K562 (cell line): ENCODE measurements around the gene CLEC2L. TPM values are rescaled to one million over a fixed set of nuclear protein-coding genes. Genes with fewer than 3 reads are reported as not detected.

ENCODE experiments used
- ATAC-seq: fragments of 200-7000 bp; cut with Tn5 transposase; 3 replicates; pipeline ENCODE4 v1.9.1; 2020; ENCODE audit warnings: moderate library complexity
- BruUV-seq: library from RNA; stranded (reverse); fragments of 400-500 nt; replicated peaks from 2 replicates; lab custom pipeline; 2021; lab: Mats Ljungman, UMichigan
- CTCF ChIA-PET: fragments of 300-600 bp; formaldehyde crosslinking; extraction: SDS; loops from one replicate; lab custom pipeline; 2021; ENCODE audit warnings: low intra/inter-chr PET ratio; lab: Yijun Ruan, JAX
- POLR2A ChIA-PET: fragments of 300-600, 350-650 bp; sonication (Branson Sonifier 250); formaldehyde crosslinking; extraction: SDS; loops from one replicate; lab custom pipeline; 2021; ENCODE audit warnings: antibody characterized with exemption, inconsistent platforms; lab: Yijun Ruan, JAX
- DNase-seq, 4 experiments: peaks; one replicate each; pipeline versions ENCODE4 v3.0.0 to v3.0.0-alpha.2; 2011 to 2018; ENCODE audit warnings: low spot score in 3 of 4, mixed read lengths in 3 of 4; ENCODE audit errors: extremely low read depth in 1 of 4
- FAIRE-seq: peaks from 2 replicates; lab custom pipeline; 2011; peaks lifted over from hg19 to GRCh38; lab: Jason Lieb, UNC
- H2AFZ ChIP-seq: 2 replicates; pipeline ENCODE4 v1.6.0; 2011; ENCODE audit warnings: low read depth, low read length, control low read depth, inconsistent platforms
- H3K27ac ChIP-seq: fragments of 200-600 bp; 3 replicates; pipeline ENCODE4 v1.8.0; 2011; ENCODE audit warnings: low read depth, mild to moderate bottlenecking, control low read depth, inconsistent platforms, low read length, moderate library complexity, mixed read lengths; ENCODE audit errors: extremely low read depth
- H3K27me3 ChIP-seq, 2 experiments: fragments of 300-600 bp in 1 of 2; 2 replicates in 1 of 2; 3 replicates in 1 of 2; pipeline versions ENCODE4 v1.6.0 to v1.8.0; 2011; ENCODE audit warnings: inconsistent platforms in 2 of 2, low read length in 2 of 2, mild to moderate bottlenecking in 1 of 2, mixed read lengths in 1 of 2, moderate library complexity in 1 of 2; ENCODE audit not compliant: control insufficient read depth in 2 of 2, insufficient read depth in 2 of 2
- H3K36me3 ChIP-seq: fragments of 300-600 bp; 3 replicates; pipeline ENCODE4 v1.8.0; 2011; ENCODE audit warnings: mild to moderate bottlenecking, low read length, inconsistent platforms; ENCODE audit not compliant: control insufficient read depth, insufficient read depth
- H3K4me1 ChIP-seq, 2 experiments: fragments of 200-600 bp in 1 of 2; replicated peaks in 1 of 2; 2 replicates in 1 of 2; 3 replicates in 1 of 2; pipeline versions ENCODE4 v1.5.1 to v1.8.0; 2011; ENCODE audit warnings: inconsistent platforms in 2 of 2, low read length in 2 of 2, mild to moderate bottlenecking in 1 of 2, mixed read lengths in 1 of 2, moderate library complexity in 1 of 2; ENCODE audit not compliant: control insufficient read depth in 2 of 2, insufficient read depth in 2 of 2
- H3K4me2 ChIP-seq: 2 replicates; pipeline ENCODE4 v1.6.1; 2011; ENCODE audit warnings: low read length, control low read depth, inconsistent platforms, mixed read lengths; ENCODE audit not compliant: insufficient read depth
- H3K4me3 ChIP-seq: fragments of 200-600 bp; sonication (generic), shearing (Covaris generic); 2 replicates; pipeline ENCODE4 v1.5.1; 2016; ENCODE audit warnings: control low read depth, inconsistent platforms
- H3K79me2 ChIP-seq: fragments of 200-600 bp; 3 replicates; pipeline ENCODE4 v1.8.0; 2011; ENCODE audit warnings: low read length, inconsistent platforms; ENCODE audit not compliant: control insufficient read depth, insufficient read depth
- H3K9ac ChIP-seq, 2 experiments: 2 replicates each; pipeline versions ENCODE4 v1.6.0 to v1.6.1; 2011; ENCODE audit warnings: low read depth in 2 of 2, low read length in 2 of 2, control low read depth in 1 of 2, inconsistent platforms in 1 of 2, mild to moderate bottlenecking in 1 of 2, mixed read lengths in 1 of 2; ENCODE audit not compliant: insufficient read depth in 1 of 2
- H3K9me1 ChIP-seq: one replicate; pipeline ENCODE4 v1.6.0; 2011; ENCODE audit warnings: inconsistent platforms, mild to moderate bottlenecking, low read length, moderate library complexity; ENCODE audit not compliant: control insufficient read depth, insufficient read depth
- H3K9me3 ChIP-seq: replicated peaks from 2 replicates; pipeline ENCODE4 v1.5.1; 2011; ENCODE audit warnings: low read depth, low read length, inconsistent platforms; ENCODE audit not compliant: control insufficient read depth, insufficient read depth
- H4K20me1 ChIP-seq: replicated peaks from 2 replicates; pipeline ENCODE4 v1.6.1; 2011; ENCODE audit warnings: low read length, inconsistent platforms, mixed read lengths; ENCODE audit not compliant: control insufficient read depth, insufficient read depth
- ETV6 ChIP-seq, 3 experiments: fragments of 150-350 bp in 1 of 3; sonication (generic) in 1 of 3; formaldehyde crosslinking in 1 of 3; IDR thresholded peaks; 2 replicates each; pipeline versions ENCODE4 v1.6.1 to v1.8.0; 2014 to 2022; ENCODE audit warnings: borderline replicate concordance in 2 of 3, low read depth in 2 of 3, antibody characterized with exemption in 1 of 3, low read length in 1 of 3, mild to moderate bottlenecking in 1 of 3, missing genetic modification reagents in 1 of 3
- GMEB1 ChIP-seq: fragments of 250-450 bp; sonication (Bioruptor Pico); IDR thresholded peaks from 2 replicates; pipeline ENCODE4 v1.4.0; 2020; ENCODE audit warnings: mild to moderate bottlenecking
- KDM4B ChIP-seq, 2 experiments: fragments of 450-650 bp in 1 of 2; sonication (generic) in 1 of 2; IDR thresholded peaks; 2 replicates each; pipeline ENCODE4 v1.6.1; 2016 to 2017; ENCODE audit warnings: borderline replicate concordance in 2 of 2, antibody characterized with exemption in 1 of 2, low read depth in 1 of 2, mild to moderate bottlenecking in 1 of 2
- WGBS: fragments of 100-300 bp; shearing (Covaris generic); methylation state at CpG from one replicate; pipeline ENCODE4 v1.1.6; 2016; ENCODE audit warnings: low coverage, mixed read lengths; ENCODE audit not compliant: insufficient coverage; ENCODE audit errors: missing lambda C conversion rate; 5-methylcytosine and 5-hydroxymethylcytosine counted together
- in situ Hi-C: fragments of 300-500 bp; cut with MboI; formaldehyde crosslinking; loops from 4 replicates; pipeline ENCODE4 v1.15.0; 2018; ENCODE audit warnings: inconsistent platforms, mixed read lengths
- intact Hi-C: fragments of 100-400 bp; cut with micrococcal nuclease; formaldehyde crosslinking; loops from 2 replicates; pipeline ENCODE4 v1.14.2; 2022
- polyA plus RNA-seq, 8 experiments: library from polyadenylated mRNA; depleted of rRNA in 4 of 8; stranded (reverse) in 5 of 8; unstranded in 3 of 8; fragments of >200 nt; fragmentation: Nextera tagmentation in 2 of 8; fragmentation: Illumina TruSeq in 1 of 8; extraction: Ambion mirVana in 2 of 8; extraction: Trizol in 1 of 8; gene quantifications; 2 replicates each; pipeline versions ENCODE4 v1.2.1 to v1.2.3, GENCODE V29; 2011 to 2014; ENCODE audit warnings: inconsistent platforms in 1 of 8, missing spikeins in 1 of 8
- total RNA-seq, 7 experiments: library from RNA; depleted of rRNA in 6 of 7; stranded (reverse); fragments of >200 nt in 6 of 7; fragmentation: Illumina TruSeq in 2 of 7; extraction: Trizol in 2 of 7; gene quantifications; 2 replicates each; pipeline versions ENCODE4 v1.2.1 to v1.2.3, GENCODE V29; 2011 to 2021; ENCODE audit warnings: low replicate concordance in 1 of 7

Gene CLEC2L
- total and polyA plus RNA-seq, 9 of the 15 experiments (the other 6 are each of a cell fraction or from before 2014, with no cell fraction given): 0.84 to 5.5 (median 1.8) TPM

- Histone ChIP-seq H3K9me1 (no peaks in the 10 kb centered on the region), H3K4me3 (no peak overlapping the region), H2AFZ (no peak overlapping the region), H3K36me3 (no peaks in the 10 kb centered on the region), H3K9ac (no peak overlapping the region), H3K27me3 (peaks cover 49 to 66% of the 10 kb centered on the region in 2 experiments), H3K4me1 (peaks cover 0 to 15% of the 10 kb centered on the region in 2 experiments; a peak in 2 of 5 replicates), H3K79me2 (no peaks in the 10 kb centered on the region), H3K9me3 (no peaks in the 10 kb centered on the region), H4K20me1 (peaks cover 5% of the 10 kb centered on the region; the same call in 1 of the 2 replicates), H3K4me2 (no peak overlapping the region; the same call in 1 of the 2 replicates), H3K27ac (no peak overlapping the region)
- FAIRE-seq: no peak
- ChIA-PET CTCF (no interaction called here), POLR2A (interaction anchor here (1.3 kb wide), 1 partner anchor 243 kb away, joined by 3 read pairs; no protein-coding TSS in a partner anchor)
- in situ Hi-C loops: no loop called here
- BruUV-seq: no TSS peak
- intact Hi-C loops: no loop called here
- peak in 1 of 4 experiments; percentile 12 for DNase-seq
- no peak for ATAC-seq
- WGBS: 13% methylated on average over 11 of the region's 11 CpGs
- TF ChIP-seq GMEB1 (CRISPR knock-in tag) (no peak), ETV6 (IDR thresholded peaks at IDR 0.05; ENCODE audit: borderline replicate concordance in 1 of 2, low read depth in 2 of 2, low read length in 1 of 2) (no peak), ETV6 (CRISPR knock-in tag; IDR thresholded peaks at IDR 0.05; ENCODE audit: borderline replicate concordance) (no peak), KDM4B (IDR thresholded peaks at IDR 0.05; ENCODE audit: borderline replicate concordance in 2 of 2, low read depth in 1 of 2) (0 out of 4 replicates have a peak, but pooled peaks of 1 of the 2 experiments have one; percentile 38)
Observed at GRCh38 chr7:139522830-139523198, 671 bp upstream of the CLEC2L start.
